BLaER1 (cell line): ENCODE data around the gene KLF7.
"Not testable (repeated sequence)": the region's sequence is repeated elsewhere in the genome, so short reads cannot be mapped to it uniquely, and the experiment has no call there.

ENCODE experiments used
- H3K27ac ChIP-seq: shearing (Covaris generic); formaldehyde crosslinking; 2 replicates; pipeline ENCODE4 v1.8.1; 2022
- H3K27me3 ChIP-seq: shearing (Covaris generic); formaldehyde crosslinking; 2 replicates; pipeline ENCODE4 v1.8.1; 2022
- H3K36me3 ChIP-seq: shearing (Covaris generic); formaldehyde crosslinking; 2 replicates; pipeline ENCODE4 v1.8.1; 2022
- H3K4me1 ChIP-seq: shearing (Covaris generic); formaldehyde crosslinking; 2 replicates; pipeline ENCODE4 v1.8.1; 2022
- H3K4me2 ChIP-seq: shearing (Covaris generic); formaldehyde crosslinking; 2 replicates; pipeline ENCODE4 v1.8.1; 2022
- H3K4me3 ChIP-seq: shearing (Covaris generic); formaldehyde crosslinking; 2 replicates; pipeline ENCODE4 v1.8.1; 2022
- H3K9ac ChIP-seq: shearing (Covaris generic); formaldehyde crosslinking; 2 replicates; pipeline ENCODE4 v1.8.1; 2022
- H3K9me3 ChIP-seq: shearing (Covaris generic); formaldehyde crosslinking; 2 replicates; pipeline ENCODE4 v1.8.1; 2022
- H4K20me1 ChIP-seq: shearing (Covaris generic); formaldehyde crosslinking; 2 replicates; pipeline ENCODE4 v1.8.1; 2022
- Cebpa-rat ChIP-seq: shearing (Covaris generic); IDR thresholded peaks from 2 replicates; pipeline ENCODE4 v1.8.1; 2022

The KLF7 gene

GRCh38 chr2:207037896-207038295, 127.9 kb downstream of the KLF7 start:
- no peak overlapping the region for H3K4me2 ChIP-seq
- no peak overlapping the region for H3K9ac ChIP-seq
- no peak for TF ChIP-seq Cebpa-rat
- H3K9me3 ChIP-seq = peaks cover 6% of the 10 kb centered on the region; the same call in 1 of the 2 replicates
- H4K20me1 ChIP-seq = no peaks in the 10 kb centered on the region
- H3K4me1 ChIP-seq = no peaks in the 10 kb centered on the region
- H3K27me3 ChIP-seq = no peaks in the 10 kb centered on the region
- no peak overlapping the region for H3K27ac ChIP-seq
- H3K36me3 ChIP-seq = no peaks in the 10 kb centered on the region
- no peak overlapping the region for H3K4me3 ChIP-seq

GRCh38 chr2:207037023-207037422, 128.7 kb downstream of the KLF7 start:
- H3K4me1 ChIP-seq, H3K4me2 ChIP-seq, H4K20me1 ChIP-seq, H3K36me3 ChIP-seq, H3K9me3 ChIP-seq, H3K9ac ChIP-seq, H3K4me3 ChIP-seq, H3K27me3 ChIP-seq, H3K27ac ChIP-seq: not testable (repeated sequence)

- Histone ChIP-seq H3K4me2 (no peak overlapping the region), H3K36me3 (no peaks in the 10 kb centered on the region), H3K27me3 (no peaks in the 10 kb centered on the region), H4K20me1 (no peaks in the 10 kb centered on the region), H3K9me3 (peaks cover 6% of the 10 kb centered on the region; the same call in 1 of the 2 replicates), H3K9ac (no peak overlapping the region), H3K4me3 (no peak overlapping the region), H3K4me1 (no peaks in the 10 kb centered on the region), H3K27ac (no peak overlapping the region)
- TF ChIP-seq Cebpa-rat = no peak
Observed at GRCh38 chr2:207035875-207036274, 129.9 kb downstream of the KLF7 start.

- Histone ChIP-seq H3K4me1 (no peaks in the 10 kb centered on the region), H3K4me3 (no peak overlapping the region), H3K27me3 (no peaks in the 10 kb centered on the region), H3K9ac (no peak overlapping the region), H3K4me2 (no peak overlapping the region), H3K27ac (no peak overlapping the region), H4K20me1 (no peaks in the 10 kb centered on the region), H3K36me3 (no peaks in the 10 kb centered on the region), H3K9me3 (peaks cover 6% of the 10 kb centered on the region; the same call in 1 of the 2 replicates)
- no peak for TF ChIP-seq Cebpa-rat
Observed at GRCh38 chr2:207032490-207032889, 133.3 kb downstream of the KLF7 start.
